Measurements from ENCODE around the gene SLC52A3. TPM values are rescaled to one million over a fixed set of nuclear protein-coding genes. Genes with fewer than 3 reads are reported as not detected.

The SLC52A3 gene
- total RNA-seq, 4 donors from 2014 or later, result 15.7 to 176 (median 26.0) TPM

DNA sequence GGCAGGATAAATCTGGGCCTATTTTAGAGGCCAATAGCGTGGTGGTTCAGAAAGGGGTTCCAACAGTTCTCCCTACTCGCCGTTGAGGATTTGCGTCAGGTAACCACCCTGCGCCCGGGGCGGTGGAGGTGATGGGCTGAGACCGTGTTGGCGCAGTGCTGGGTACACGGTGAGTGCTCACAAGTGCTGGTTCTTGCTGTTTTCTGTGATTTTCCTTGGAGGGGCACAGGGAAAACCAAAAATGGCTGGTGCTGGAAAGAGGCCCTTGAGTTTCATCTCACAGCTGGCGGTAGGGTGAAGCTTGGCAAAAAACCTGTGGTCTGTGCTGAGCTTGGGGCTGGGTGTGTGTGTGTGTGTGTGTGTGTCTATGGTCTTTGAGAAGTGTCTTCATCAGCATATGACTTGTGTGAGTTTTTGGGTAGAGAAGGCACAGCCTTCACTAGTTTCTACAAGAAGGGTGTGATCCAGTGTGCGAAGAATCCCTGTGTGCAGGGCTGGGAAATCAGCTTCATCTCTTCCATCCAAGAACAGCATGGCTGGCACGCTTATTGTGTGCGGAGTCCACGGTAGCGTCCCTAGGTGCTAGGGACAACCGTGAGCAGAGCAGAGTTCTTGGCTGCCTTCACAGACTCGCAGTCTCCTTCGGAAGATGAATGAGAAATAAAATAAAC is 57.4 kb downstream of the SLC52A3 start:
- H3K9me3 ChIP-seq, result peaks cover 0 to 5% (median 0%) of the 10 kb centered on the region in 4 donors
- peaks cover 0 to 6% (median 0%) of the 10 kb centered on the region in 4 donors for H3K4me1 ChIP-seq
- H3K4me3 ChIP-seq, result no peak overlapping the region
- peaks cover 0 to 7% of the 10 kb centered on the region in 2 donors for H3K27me3 ChIP-seq
- TF ChIP-seq, protein P1, sequence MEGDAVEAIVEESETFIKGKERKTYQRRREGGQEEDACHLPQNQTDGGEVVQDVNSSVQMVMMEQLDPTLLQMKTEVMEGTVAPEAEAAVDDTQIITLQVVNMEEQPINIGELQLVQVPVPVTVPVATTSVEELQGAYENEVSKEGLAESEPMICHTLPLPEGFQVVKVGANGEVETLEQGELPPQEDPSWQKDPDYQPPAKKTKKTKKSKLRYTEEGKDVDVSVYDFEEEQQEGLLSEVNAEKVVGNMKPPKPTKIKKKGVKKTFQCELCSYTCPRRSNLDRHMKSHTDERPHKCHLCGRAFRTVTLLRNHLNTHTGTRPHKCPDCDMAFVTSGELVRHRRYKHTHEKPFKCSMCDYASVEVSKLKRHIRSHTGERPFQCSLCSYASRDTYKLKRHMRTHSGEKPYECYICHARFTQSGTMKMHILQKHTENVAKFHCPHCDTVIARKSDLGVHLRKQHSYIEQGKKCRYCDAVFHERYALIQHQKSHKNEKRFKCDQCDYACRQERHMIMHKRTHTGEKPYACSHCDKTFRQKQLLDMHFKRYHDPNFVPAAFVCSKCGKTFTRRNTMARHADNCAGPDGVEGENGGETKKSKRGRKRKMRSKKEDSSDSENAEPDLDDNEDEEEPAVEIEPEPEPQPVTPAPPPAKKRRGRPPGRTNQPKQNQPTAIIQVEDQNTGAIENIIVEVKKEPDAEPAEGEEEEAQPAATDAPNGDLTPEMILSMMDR (IDR thresholded peaks at IDR 0.05), result no peak
- no peak for TF ChIP-seq POLR2A (IDR thresholded peaks at IDR 0.05)
- no peak overlapping the region for H3K27ac ChIP-seq
- H3K36me3 ChIP-seq, result no peaks in the 10 kb centered on the region
- DNase-seq, result no peak

Other genes with a start within 250 kb of the SLC52A3 start
- gene CSNK2A1, start 224.7 kb downstream of the SLC52A3 start, total RNA-seq, result 100 to 1,000 TPM in 2 of 4 donors, 10 to 100 TPM in 2; 60.2 to 105 (median 97.3) TPM
- gene TCF15, start 158.2 kb downstream of the SLC52A3 start, total RNA-seq, result not detected
- 10 to 100 TPM; 15.0 to 83.0 (median 29.9) TPM for gene SRXN1, start 115.3 kb downstream of the SLC52A3 start, total RNA-seq
- gene SCRT2, start 92.7 kb downstream of the SLC52A3 start, total RNA-seq, result not detected
- gene FAM110A, start 65.2 kb upstream of the SLC52A3 start, total RNA-seq, result 10 to 100 TPM in 2 of 4 donors, 1 to 10 TPM in 2; 5.1 to 15.7 (median 12.7) TPM
- under 1 TPM in 1 of 4 donors, not detected in 3; 0.27 TPM for gene ANGPT4, start 147.8 kb upstream of the SLC52A3 start, total RNA-seq
- not detected for gene RSPO4, start 233.8 kb upstream of the SLC52A3 start, total RNA-seq

Data from Peyer's patch (tissue), 4 donors.